Measurements from ENCODE around the gene HES6.

Gene HES6

DNA sequence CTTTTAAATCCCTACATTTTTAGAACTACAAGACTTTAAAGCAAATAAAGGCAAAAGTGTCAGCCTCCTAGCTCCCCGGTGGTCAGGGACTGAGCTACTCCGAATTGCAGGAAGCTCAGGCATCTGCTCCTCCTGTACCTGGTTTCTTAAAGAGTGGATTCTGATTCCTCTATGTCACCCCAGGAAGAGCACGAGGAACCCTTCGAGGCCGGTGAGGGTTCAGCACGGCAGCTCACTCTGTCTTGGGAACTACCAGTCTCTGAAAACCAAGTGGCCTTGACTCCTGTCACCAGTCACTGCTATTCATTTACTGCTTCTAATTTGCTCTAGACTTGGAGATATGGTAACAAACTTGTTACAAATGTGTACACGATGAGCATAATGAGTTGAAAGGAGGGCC is 46.3 kb upstream of the HES6 start:
- Histone ChIP-seq H3K4me3 (ENCODE audit: low read depth, low read length, poor library complexity, severe bottlenecking) (no peak overlapping the region), H2AFZ (ENCODE audit: low read length) (no peak overlapping the region), H3K9me2 (ENCODE audit: low read depth, low read length) (no peaks in the 10 kb centered on the region), H3K4me1 (ENCODE audit: insufficient read depth, low read length, severe bottlenecking) (peaks cover 30% of the 10 kb centered on the region), H3K27me3 (ENCODE audit: insufficient read depth, low read length) (no peaks in the 10 kb centered on the region), H4K20me1 (ENCODE audit: insufficient read depth, low read length) (no peaks in the 10 kb centered on the region), H3K9me3 (ENCODE audit: low read length) (no peaks in the 10 kb centered on the region), H3K9ac (ENCODE audit: low read length) (no peak overlapping the region), H3K4me2 (ENCODE audit: low read length) (no peak overlapping the region), H3K79me2 (ENCODE audit: insufficient read depth, low read length) (no peaks in the 10 kb centered on the region), H3K27ac (ENCODE audit: low read depth, low read length, poor library complexity, severe bottlenecking) (no peak overlapping the region), H3F3A (ENCODE audit: insufficient read depth, low read length) (no peaks in the 10 kb centered on the region), H3K36me3 (ENCODE audit: insufficient read depth, low read length) (no peaks in the 10 kb centered on the region)
- TF ChIP-seq EZH2 (IDR thresholded peaks at IDR 0.05; ENCODE audit: borderline replicate concordance, low read length): no peak
- TF ChIP-seq, protein P1, sequence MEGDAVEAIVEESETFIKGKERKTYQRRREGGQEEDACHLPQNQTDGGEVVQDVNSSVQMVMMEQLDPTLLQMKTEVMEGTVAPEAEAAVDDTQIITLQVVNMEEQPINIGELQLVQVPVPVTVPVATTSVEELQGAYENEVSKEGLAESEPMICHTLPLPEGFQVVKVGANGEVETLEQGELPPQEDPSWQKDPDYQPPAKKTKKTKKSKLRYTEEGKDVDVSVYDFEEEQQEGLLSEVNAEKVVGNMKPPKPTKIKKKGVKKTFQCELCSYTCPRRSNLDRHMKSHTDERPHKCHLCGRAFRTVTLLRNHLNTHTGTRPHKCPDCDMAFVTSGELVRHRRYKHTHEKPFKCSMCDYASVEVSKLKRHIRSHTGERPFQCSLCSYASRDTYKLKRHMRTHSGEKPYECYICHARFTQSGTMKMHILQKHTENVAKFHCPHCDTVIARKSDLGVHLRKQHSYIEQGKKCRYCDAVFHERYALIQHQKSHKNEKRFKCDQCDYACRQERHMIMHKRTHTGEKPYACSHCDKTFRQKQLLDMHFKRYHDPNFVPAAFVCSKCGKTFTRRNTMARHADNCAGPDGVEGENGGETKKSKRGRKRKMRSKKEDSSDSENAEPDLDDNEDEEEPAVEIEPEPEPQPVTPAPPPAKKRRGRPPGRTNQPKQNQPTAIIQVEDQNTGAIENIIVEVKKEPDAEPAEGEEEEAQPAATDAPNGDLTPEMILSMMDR (IDR thresholded peaks at IDR 0.05; ENCODE audit: low read length): no peak

DNA sequence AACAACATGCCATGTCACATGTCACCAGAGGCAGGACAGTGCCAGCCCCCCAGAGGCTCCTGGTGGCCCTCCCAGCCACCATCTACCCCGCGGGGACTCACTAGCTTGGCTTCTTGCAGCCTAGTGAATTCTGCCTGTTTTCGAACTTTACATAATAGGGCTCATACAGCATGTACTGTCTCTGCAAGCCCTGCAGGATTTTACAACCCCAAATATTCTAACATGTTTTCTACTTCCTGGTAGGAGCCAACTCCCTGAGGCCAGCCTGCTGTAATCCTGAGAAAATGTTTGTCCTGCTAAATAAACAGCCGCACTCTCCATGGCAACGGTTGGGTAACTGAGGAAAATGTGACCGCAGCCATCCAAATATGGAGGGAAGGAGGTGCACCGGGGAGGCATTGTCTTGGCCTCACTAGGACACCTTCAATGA is 45.8 kb upstream of the HES6 start:
- Histone ChIP-seq H3K36me3 (ENCODE audit: insufficient read depth, low read length) (no peaks in the 10 kb centered on the region), H3K27ac (ENCODE audit: low read depth, low read length, poor library complexity, severe bottlenecking) (no peak overlapping the region), H3F3A (ENCODE audit: insufficient read depth, low read length) (no peaks in the 10 kb centered on the region), H3K9me2 (ENCODE audit: low read depth, low read length) (no peaks in the 10 kb centered on the region), H2AFZ (ENCODE audit: low read length) (no peak overlapping the region), H3K79me2 (ENCODE audit: insufficient read depth, low read length) (no peaks in the 10 kb centered on the region), H3K4me1 (ENCODE audit: insufficient read depth, low read length, severe bottlenecking) (peaks cover 30% of the 10 kb centered on the region), H4K20me1 (ENCODE audit: insufficient read depth, low read length) (no peaks in the 10 kb centered on the region), H3K9ac (ENCODE audit: low read length) (no peak overlapping the region), H3K9me3 (ENCODE audit: low read length) (no peaks in the 10 kb centered on the region), H3K27me3 (ENCODE audit: insufficient read depth, low read length) (no peaks in the 10 kb centered on the region), H3K4me2 (ENCODE audit: low read length) (no peak overlapping the region), H3K4me3 (ENCODE audit: low read depth, low read length, poor library complexity, severe bottlenecking) (no peak overlapping the region)
- TF ChIP-seq, protein P1 (IDR thresholded peaks at IDR 0.05; ENCODE audit: low read length): no peak
- TF ChIP-seq EZH2 (IDR thresholded peaks at IDR 0.05; ENCODE audit: borderline replicate concordance, low read length): no peak

DNA sequence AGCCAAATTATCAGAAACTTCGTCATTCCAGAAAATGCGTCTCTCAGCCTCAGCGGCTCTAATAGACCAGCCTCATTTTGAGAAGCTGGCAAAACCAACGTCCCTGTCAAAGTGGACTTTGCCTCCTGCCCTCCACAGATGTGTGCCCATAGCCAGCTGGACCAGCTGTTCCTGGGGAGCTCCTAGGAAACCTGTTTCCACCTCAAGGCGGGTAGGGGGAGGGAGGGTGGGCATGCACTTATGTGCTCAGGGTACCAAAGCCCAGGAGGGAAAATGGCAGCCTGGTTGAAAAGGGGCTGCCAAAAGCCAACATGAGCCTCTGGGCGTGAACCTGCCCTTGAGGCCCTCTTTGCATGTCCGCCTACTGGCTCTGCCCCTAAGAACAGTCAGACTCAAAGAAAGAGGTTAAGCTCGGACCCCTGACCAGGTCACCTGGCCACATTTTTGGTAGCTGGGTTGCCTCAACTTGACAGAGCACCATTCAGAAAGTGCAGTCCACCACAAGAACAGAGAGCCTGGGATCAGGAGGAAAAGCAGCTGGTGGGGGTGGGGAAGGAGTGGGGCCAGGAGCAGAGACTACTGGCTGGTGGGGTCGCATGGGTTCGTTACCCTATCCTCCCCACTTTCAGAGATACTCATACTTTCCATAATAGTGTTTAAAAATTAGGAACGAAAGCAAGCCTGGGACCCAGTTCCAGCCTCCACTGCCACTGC is 45.1 kb upstream of the HES6 start:
- peaks cover 24% of the 10 kb centered on the region for H3K4me1 ChIP-seq (ENCODE audit: insufficient read depth, low read length, severe bottlenecking)
- H3K4me2 ChIP-seq (ENCODE audit: low read length): no peak overlapping the region
- H3K27ac ChIP-seq (ENCODE audit: low read depth, low read length, poor library complexity, severe bottlenecking): no peak overlapping the region
- no peaks in the 10 kb centered on the region for H3F3A ChIP-seq (ENCODE audit: insufficient read depth, low read length)
- no peaks in the 10 kb centered on the region for H3K27me3 ChIP-seq (ENCODE audit: insufficient read depth, low read length)
- H3K4me3 ChIP-seq (ENCODE audit: low read depth, low read length, poor library complexity, severe bottlenecking): no peak overlapping the region
- no peaks in the 10 kb centered on the region for H3K36me3 ChIP-seq (ENCODE audit: insufficient read depth, low read length)
- H3K79me2 ChIP-seq (ENCODE audit: insufficient read depth, low read length): no peaks in the 10 kb centered on the region
- no peaks in the 10 kb centered on the region for H4K20me1 ChIP-seq (ENCODE audit: insufficient read depth, low read length)
- TF ChIP-seq EZH2 (IDR thresholded peaks at IDR 0.05; ENCODE audit: borderline replicate concordance, low read length): no peak
- TF ChIP-seq, protein P1 (IDR thresholded peaks at IDR 0.05; ENCODE audit: low read length): no peak
- no peaks in the 10 kb centered on the region for H3K9me2 ChIP-seq (ENCODE audit: low read depth, low read length)
- no peak overlapping the region for H2AFZ ChIP-seq (ENCODE audit: low read length)
- H3K9ac ChIP-seq (ENCODE audit: low read length): no peak overlapping the region
- H3K9me3 ChIP-seq (ENCODE audit: low read length): no peaks in the 10 kb centered on the region

Data from OCI-LY1 (cell line).